HEK293T (cell line): ENCODE data around the gene ASTE1.

ENCODE experiments used
- ELF4 ChIP-seq: fragments of 450-650 bp; IDR thresholded peaks from 2 replicates; pipeline ENCODE4 v1.6.1; 2017; ENCODE audit warnings: antibody characterized with exemption
- FOXK2 ChIP-seq: fragments of 450-650 bp; IDR thresholded peaks from 2 replicates; pipeline ENCODE4 v1.6.1; 2016; ENCODE audit warnings: mild to moderate bottlenecking
- LEF1 ChIP-seq: fragments of 450-650 bp; IDR thresholded peaks from 2 replicates; pipeline ENCODE4 v1.6.1; 2017; ENCODE audit warnings: mild to moderate bottlenecking, borderline replicate concordance
- TF ChIP-seq, protein P1 (sequence below): fragments of 450-650 bp; IDR thresholded peaks from 2 replicates; pipeline ENCODE4 v1.6.1; 2016

DNA sequence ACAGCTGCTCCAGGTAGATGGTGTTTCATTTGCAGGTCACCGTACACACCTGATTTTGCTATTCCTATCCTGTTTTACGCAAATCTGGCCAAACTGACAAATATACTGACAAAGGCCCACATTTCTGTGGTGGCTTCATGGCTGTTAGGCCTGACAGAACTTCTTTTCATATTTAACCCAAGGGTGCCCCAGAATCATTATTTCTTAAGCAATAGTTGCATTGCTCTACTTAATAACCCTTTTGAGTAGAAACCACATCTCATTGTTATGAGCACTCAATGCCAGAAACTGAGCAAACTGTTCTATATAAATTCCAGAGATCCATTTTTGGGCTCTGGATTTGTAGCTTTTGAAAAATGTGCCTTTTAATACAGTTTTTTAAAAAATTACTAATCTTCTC, 19.4 kb downstream of the ASTE1 start:
- TF ChIP-seq LEF1: no peak
- TF ChIP-seq, protein P1, sequence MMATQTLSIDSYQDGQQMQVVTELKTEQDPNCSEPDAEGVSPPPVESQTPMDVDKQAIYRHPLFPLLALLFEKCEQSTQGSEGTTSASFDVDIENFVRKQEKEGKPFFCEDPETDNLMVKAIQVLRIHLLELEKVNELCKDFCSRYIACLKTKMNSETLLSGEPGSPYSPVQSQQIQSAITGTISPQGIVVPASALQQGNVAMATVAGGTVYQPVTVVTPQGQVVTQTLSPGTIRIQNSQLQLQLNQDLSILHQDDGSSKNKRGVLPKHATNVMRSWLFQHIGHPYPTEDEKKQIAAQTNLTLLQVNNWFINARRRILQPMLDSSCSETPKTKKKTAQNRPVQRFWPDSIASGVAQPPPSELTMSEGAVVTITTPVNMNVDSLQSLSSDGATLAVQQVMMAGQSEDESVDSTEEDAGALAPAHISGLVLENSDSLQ: no peak
- TF ChIP-seq FOXK2: no peak
- no peak for TF ChIP-seq ELF4
